Neural cell (in vitro differentiated cells): Measurements from ENCODE around the gene CNNM3.

Experiments used
- CTCF ChIP-seq: fragments of 450-650 bp; IDR thresholded peaks from 2 replicates; pipeline ENCODE4 v1.5.1; 2014; ENCODE audit warnings: antibody characterized with exemption, mild to moderate bottlenecking, moderate library complexity; ENCODE audit not compliant: poor library complexity, severe bottlenecking
- EP300 ChIP-seq: fragments of 450-650 bp; conservative IDR thresholded peaks from 2 replicates; pipeline ENCODE4 v1.6.1; 2014; ENCODE audit warnings: antibody characterized with exemption, mild to moderate bottlenecking, moderate library complexity; ENCODE audit not compliant: poor library complexity, severe bottlenecking
- EZH2 ChIP-seq: fragments of 200-600, 300-800 bp; shearing (Covaris generic), sonication (generic); IDR thresholded peaks from 2 replicates; pipeline ENCODE4 v1.6.1; 2014; ENCODE audit warnings: antibody characterized with exemption, low read length, borderline replicate concordance, mild to moderate bottlenecking; ENCODE audit not compliant: insufficient read depth, poor library complexity, severe bottlenecking
- MXI1 ChIP-seq: fragments of 450-650 bp; conservative IDR thresholded peaks from 2 replicates; pipeline ENCODE4 v1.6.1; 2014; ENCODE audit warnings: antibody characterized with exemption, mild to moderate bottlenecking; ENCODE audit not compliant: poor library complexity, severe bottlenecking
- POLR2AphosphoS5 ChIP-seq: IDR thresholded peaks from 2 replicates; pipeline ENCODE4 v1.6.1; 2012
- RAD21 ChIP-seq: fragments of 450-650 bp; conservative IDR thresholded peaks from 2 replicates; pipeline ENCODE4 v1.6.1; 2014; ENCODE audit warnings: antibody characterized with exemption, mild to moderate bottlenecking, moderate library complexity
- REST ChIP-seq: IDR thresholded peaks from 2 replicates; pipeline ENCODE4 v1.6.1; 2012; ENCODE audit warnings: borderline replicate concordance
- SMC3 ChIP-seq: fragments of 450-650 bp; conservative IDR thresholded peaks from 2 replicates; pipeline ENCODE4 v1.6.1; 2014; ENCODE audit warnings: antibody characterized with exemption, mild to moderate bottlenecking, moderate library complexity; ENCODE audit not compliant: poor library complexity
- TAF1 ChIP-seq: IDR thresholded peaks from 2 replicates; pipeline ENCODE4 v1.6.1; 2012; ENCODE audit warnings: low read depth

GRCh38 chr2:96877042-96877451 lies 61.0 kb downstream of the CNNM3 start:
- TF ChIP-seq EZH2 (no peak), REST (no peak), MXI1 (no peak), CTCF (no peak), POLR2AphosphoS5 (no peak), RAD21 (no peak), EP300 (no peak), SMC3 (no peak), TAF1 (no peak)
